HepG2 (cell line): Measurements from ENCODE around the gene EMC8. TPM values are rescaled to one million over a fixed set of nuclear protein-coding genes. Genes with fewer than 3 reads are reported as not detected.
A peak's percentile ranks its signal among the peaks of the same experiment; 100 is the strongest.

Experiments used
- CREM ChIP-seq, 2 experiments: sonication (generic) in 1 of 2; formaldehyde crosslinking in 1 of 2; IDR thresholded peaks; 2 replicates each; pipeline versions ENCODE4 v1.4.0 to v1.6.1; 2016 to 2020; ENCODE audit warnings: antibody characterized with exemption in 1 of 2, mild to moderate bottlenecking in 1 of 2, missing genetic modification reagents in 1 of 2
- HNF1B ChIP-seq: sonication (generic); formaldehyde crosslinking; IDR thresholded peaks from 2 replicates; pipeline ENCODE4 v1.5.1; 2020; ENCODE audit warnings: mild to moderate bottlenecking, moderate library complexity, missing genetic modification reagents
- KDM5B ChIP-seq: sonication (generic); formaldehyde crosslinking; IDR thresholded peaks from 2 replicates; pipeline ENCODE4 v1.4.0; 2020; ENCODE audit warnings: missing genetic modification reagents, mild to moderate bottlenecking, borderline replicate concordance
- KLF11 ChIP-seq: IDR thresholded peaks from 2 replicates; pipeline ENCODE4 v1.6.1; 2016; ENCODE audit warnings: missing compliant biosample characterization
- MIER2 ChIP-seq: IDR thresholded peaks from 2 replicates; pipeline ENCODE4 v1.6.1; 2016; ENCODE audit warnings: missing biosample characterization, missing genetic modification reagents
- MIXL1 ChIP-seq: IDR thresholded peaks from 2 replicates; pipeline ENCODE4 v1.6.1; 2016
- POLR2AphosphoS5 ChIP-seq: IDR thresholded peaks from 2 replicates; pipeline ENCODE4 v1.6.1; 2012; ENCODE audit warnings: low read depth, low read length
- SP1 ChIP-seq, 2 experiments: fragments of 450-650 bp in 1 of 2; sonication (generic) in 1 of 2; formaldehyde crosslinking in 1 of 2; IDR thresholded peaks; 2 replicates each; pipeline versions ENCODE4 v1.4.0 to v1.6.1; 2016 to 2020; ENCODE audit warnings: missing genetic modification reagents in 1 of 2
- ZNF180 ChIP-seq: sonication (generic); formaldehyde crosslinking; IDR thresholded peaks from 2 replicates; pipeline ENCODE4 v1.4.0; 2020; ENCODE audit warnings: low read depth, missing genetic modification reagents, borderline replicate concordance
- ZNF230 ChIP-seq: sonication (generic); formaldehyde crosslinking; IDR thresholded peaks from 2 replicates; pipeline ENCODE4 v1.4.0; 2020; ENCODE audit warnings: mild to moderate bottlenecking, missing genetic modification reagents
- ZNF282 ChIP-seq: fragments of 450-650 bp; IDR thresholded peaks from 2 replicates; pipeline ENCODE4 v1.6.1; 2018; ENCODE audit not compliant: partially characterized antibody
- ZNF710 ChIP-seq: sonication (generic); formaldehyde crosslinking; IDR thresholded peaks from 2 replicates; pipeline ENCODE4 v1.5.0; 2020; ENCODE audit warnings: mild to moderate bottlenecking, missing genetic modification reagents, borderline replicate concordance
- ZNF788 ChIP-seq: sonication (generic); formaldehyde crosslinking; IDR thresholded peaks from 2 replicates; pipeline ENCODE4 v1.5.0; 2020; ENCODE audit warnings: mild to moderate bottlenecking, missing genetic modification reagents, borderline replicate concordance
- ZNF816 ChIP-seq: sonication (generic); formaldehyde crosslinking; IDR thresholded peaks from 2 replicates; pipeline ENCODE4 v1.8.0; 2022; ENCODE audit warnings: missing genetic modification reagents, mild to moderate bottlenecking, borderline replicate concordance
- polyA plus RNA-seq, 8 experiments: library from polyadenylated mRNA; depleted of rRNA in 3 of 8; stranded (reverse) in 7 of 8; unstranded in 1 of 8; fragments of >200 nt; fragmentation: Illumina TruSeq in 4 of 8; extraction: Trizol in 4 of 8; gene quantifications; 2 replicates each; pipeline versions ENCODE4 v1.2.1 to v1.2.3, GENCODE V29; 2011 to 2016; ENCODE audit warnings: low read depth in 4 of 8, missing spikeins in 1 of 8, mixed read lengths in 1 of 8; ENCODE audit not compliant: insufficient read depth in 1 of 8
- total RNA-seq, 5 experiments: library from RNA; depleted of rRNA; stranded (reverse); fragments of >200 nt; fragmentation: Illumina TruSeq; extraction: Trizol; gene quantifications; 2 replicates each; pipeline ENCODE4 v1.2.3, GENCODE V29; 2016; ENCODE audit warnings: low read depth in 1 of 5
- TF ChIP-seq, protein P1 (sequence below), 2 experiments: sonication (generic) in 1 of 2; formaldehyde crosslinking in 1 of 2; IDR thresholded peaks; 2 replicates each; pipeline versions ENCODE4 v1.4.0 to v1.6.1; 2016 to 2020; ENCODE audit warnings: borderline replicate concordance in 1 of 2, low read depth in 1 of 2, mild to moderate bottlenecking in 1 of 2, missing genetic modification reagents in 1 of 2
- TF ChIP-seq, protein P2 (sequence below): sonication (generic); formaldehyde crosslinking; IDR thresholded peaks from 2 replicates; pipeline ENCODE4 v1.8.0; 2022; ENCODE audit warnings: missing genetic modification reagents, mild to moderate bottlenecking, inconsistent platforms, borderline replicate concordance
- TF ChIP-seq, protein P3 (sequence below): sonication (generic); formaldehyde crosslinking; IDR thresholded peaks from 2 replicates; pipeline ENCODE4 v1.5.0; 2020; ENCODE audit warnings: mild to moderate bottlenecking, low read depth, missing genetic modification reagents, borderline replicate concordance
- TF ChIP-seq, protein P4 (sequence below): sonication (generic); formaldehyde crosslinking; IDR thresholded peaks from 2 replicates; pipeline ENCODE4 v1.5.0; 2020; ENCODE audit warnings: missing genetic modification reagents

Gene EMC8
- total and polyA plus RNA-seq, 2 of the 13 experiments (the other 11 are each of a cell fraction or from before 2014, with no cell fraction given), result 55.0 to 76.0 TPM

DNA sequence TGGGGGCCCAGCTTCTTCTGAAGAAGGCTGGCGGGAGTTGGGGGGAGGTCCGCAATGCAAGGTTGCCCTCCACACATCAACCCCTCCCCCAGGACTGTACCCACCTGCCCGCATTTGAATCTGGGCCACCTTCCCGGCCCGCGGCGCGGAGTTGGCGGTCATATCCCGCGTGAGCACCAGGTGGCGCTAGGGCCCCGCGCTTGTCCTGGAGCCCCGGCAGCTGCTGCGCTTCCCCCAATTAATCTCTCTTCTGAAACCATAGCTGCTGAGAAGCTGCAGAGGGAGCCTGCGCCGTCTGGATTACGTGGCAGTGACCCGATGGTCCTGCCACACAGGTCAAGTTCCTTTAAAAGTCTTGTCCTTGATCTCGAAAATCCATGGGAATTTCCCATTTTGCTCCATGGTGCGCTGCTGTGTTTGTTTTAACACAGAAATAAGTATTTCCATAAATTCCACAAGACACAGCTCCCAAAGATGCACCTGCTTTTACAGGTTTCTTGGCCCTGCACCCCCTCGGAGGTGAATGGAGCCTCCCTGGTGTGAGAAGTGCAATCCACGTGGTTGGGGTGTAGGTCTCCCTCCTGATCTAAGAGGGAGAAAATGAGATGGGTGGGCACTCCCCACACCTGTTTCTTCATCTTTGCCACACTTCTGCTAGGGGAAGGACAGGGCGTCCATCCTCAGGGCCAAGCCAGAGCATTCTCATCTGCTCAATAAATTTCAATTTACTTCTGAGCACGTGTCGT is 22.2 kb upstream of the EMC8 start (continued):
- TF ChIP-seq, protein P1, sequence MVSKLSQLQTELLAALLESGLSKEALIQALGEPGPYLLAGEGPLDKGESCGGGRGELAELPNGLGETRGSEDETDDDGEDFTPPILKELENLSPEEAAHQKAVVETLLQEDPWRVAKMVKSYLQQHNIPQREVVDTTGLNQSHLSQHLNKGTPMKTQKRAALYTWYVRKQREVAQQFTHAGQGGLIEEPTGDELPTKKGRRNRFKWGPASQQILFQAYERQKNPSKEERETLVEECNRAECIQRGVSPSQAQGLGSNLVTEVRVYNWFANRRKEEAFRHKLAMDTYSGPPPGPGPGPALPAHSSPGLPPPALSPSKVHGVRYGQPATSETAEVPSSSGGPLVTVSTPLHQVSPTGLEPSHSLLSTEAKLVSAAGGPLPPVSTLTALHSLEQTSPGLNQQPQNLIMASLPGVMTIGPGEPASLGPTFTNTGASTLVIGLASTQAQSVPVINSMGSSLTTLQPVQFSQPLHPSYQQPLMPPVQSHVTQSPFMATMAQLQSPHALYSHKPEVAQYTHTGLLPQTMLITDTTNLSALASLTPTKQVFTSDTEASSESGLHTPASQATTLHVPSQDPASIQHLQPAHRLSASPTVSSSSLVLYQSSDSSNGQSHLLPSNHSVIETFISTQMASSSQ (IDR thresholded peaks at IDR 0.05; ENCODE audit: low read depth), result no peak
- TF ChIP-seq, protein P1 (CRISPR knock-in tag; IDR thresholded peaks at IDR 0.05; ENCODE audit: borderline replicate concordance), result no peak
- no peak for TF ChIP-seq ZNF282
- TF ChIP-seq ZNF788, result no peak
- TF ChIP-seq ZNF816 (CRISPR knock-in tag), result no peak
- TF ChIP-seq HNF1B (CRISPR knock-in tag), result peak; percentile 75
- TF ChIP-seq MIER2 (CRISPR knock-in tag), result no peak
- no peak for TF ChIP-seq ZNF710 (CRISPR knock-in tag)
- peak; percentile 34; the same call in 1 of the 2 replicates for TF ChIP-seq KDM5B (CRISPR knock-in tag)
- TF ChIP-seq, protein P2, sequence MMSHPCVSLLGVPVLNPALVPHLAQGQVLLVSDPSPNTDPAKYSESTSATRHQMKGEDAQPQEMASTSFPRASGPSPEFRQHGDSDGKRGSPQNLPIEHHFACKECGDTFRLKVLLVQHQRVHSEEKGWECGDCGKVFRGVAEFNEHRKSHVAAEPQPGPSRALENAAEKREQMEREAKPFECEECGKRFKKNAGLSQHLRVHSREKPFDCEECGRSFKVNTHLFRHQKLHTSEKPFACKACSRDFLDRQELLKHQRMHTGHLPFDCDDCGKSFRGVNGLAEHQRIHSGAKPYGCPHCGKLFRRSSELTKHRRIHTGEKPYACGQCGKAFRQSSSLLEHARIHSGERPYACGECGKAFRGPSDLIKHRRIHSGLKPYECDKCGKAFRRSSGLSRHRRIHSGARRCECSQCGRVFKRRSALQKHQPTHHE, result no peak
- peak; percentile 63; the same call in 1 of the 2 replicates for TF ChIP-seq ZNF230
- no peak for TF ChIP-seq SP1 (IDR thresholded peaks at IDR 0.05)
- no peak for TF ChIP-seq SP1 (CRISPR knock-in tag; IDR thresholded peaks at IDR 0.05)
- TF ChIP-seq, protein P3, sequence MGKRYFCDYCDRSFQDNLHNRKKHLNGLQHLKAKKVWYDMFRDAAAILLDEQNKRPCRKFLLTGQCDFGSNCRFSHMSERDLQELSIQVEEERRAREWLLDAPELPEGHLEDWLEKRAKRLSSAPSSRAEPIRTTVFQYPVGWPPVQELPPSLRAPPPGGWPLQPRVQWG (CRISPR knock-in tag), result no peak
- peak; percentile 92 for TF ChIP-seq MIXL1 (CRISPR knock-in tag)
- TF ChIP-seq POLR2AphosphoS5, result no peak
- no peak for TF ChIP-seq KLF11 (CRISPR knock-in tag)
- TF ChIP-seq, protein P4, sequence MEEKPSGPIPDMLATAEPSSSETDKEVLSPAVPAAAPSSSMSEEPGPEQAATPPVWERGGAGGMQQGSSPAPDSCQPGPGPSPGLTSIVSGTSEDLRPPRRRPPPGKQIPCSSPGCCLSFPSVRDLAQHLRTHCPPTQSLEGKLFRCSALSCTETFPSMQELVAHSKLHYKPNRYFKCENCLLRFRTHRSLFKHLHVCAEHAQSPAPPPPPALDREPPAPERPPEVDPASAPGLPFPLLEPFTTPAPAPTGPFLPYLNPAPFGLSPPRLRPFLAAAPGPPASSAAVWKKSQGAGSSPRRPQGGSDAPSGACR (CRISPR knock-in tag), result no peak
- no peak for TF ChIP-seq CREM (IDR thresholded peaks at IDR 0.05)
- TF ChIP-seq CREM (CRISPR knock-in tag; IDR thresholded peaks at IDR 0.05), result no peak
- TF ChIP-seq ZNF180 (CRISPR knock-in tag), result no peak
